B cell (primary cell): ENCODE data around the gene USP12. TPM values are rescaled to one million over a fixed set of nuclear protein-coding genes. Genes with fewer than 3 reads are reported as not detected.

Experiments
- ATAC-seq: fragments of 200-7000 bp; cut with Tn5 transposase; one replicate; pipeline ENCODE4 v1.10.0; 2021; ENCODE audit warnings: low read depth, mild to moderate bottlenecking, moderate number of reproducible peaks, moderate library complexity
- CTCF ChIA-PET: fragments of 350-600 bp; sonication (Branson Sonifier 250); formaldehyde crosslinking; loops from one replicate; lab custom pipeline; 2021; ENCODE audit warnings: antibody characterized with exemption, inconsistent platforms; lab: Charles Lee
- POLR2A ChIA-PET: fragments of 350-600 bp; sonication (Branson Sonifier 250); formaldehyde crosslinking; loops from one replicate; lab custom pipeline; 2021; ENCODE audit warnings: antibody characterized with exemption; lab: Charles Lee
- DNase-seq: peaks from one replicate; pipeline ENCODE4 v3.0.0; 2013
- H2AFZ ChIP-seq: 2 replicates; pipeline ENCODE4 v1.6.1; 2012; ENCODE audit warnings: mild to moderate bottlenecking, low read depth, low read length; ENCODE audit not compliant: insufficient read depth, poor library complexity, severe bottlenecking
- H3K27ac ChIP-seq, 2 donors: 1 replicate in 1 of 2; 2 replicates in 1 of 2; pipeline ENCODE4 v1.5.1; 2012 to 2013; ENCODE audit warnings: low read length in 2 of 2, mild to moderate bottlenecking in 2 of 2, moderate library complexity in 1 of 2
- H3K27me3 ChIP-seq, 4 experiments: fragments of 200-600 bp in 1 of 4; sonication (generic) in 1 of 4; replicated peaks in 1 of 4; 1 replicate in 2 of 4; 2 replicates in 2 of 4; pipeline versions ENCODE4 v1.6.1 to v1.7.0; 2013 to 2016; ENCODE audit warnings: low read length in 3 of 4, mild to moderate bottlenecking in 2 of 4, mixed read lengths in 1 of 4, moderate library complexity in 1 of 4; ENCODE audit not compliant: insufficient read depth in 4 of 4, control insufficient read depth in 3 of 4; ENCODE audit errors: control extremely low read depth in 1 of 4
- H3K36me3 ChIP-seq, 2 experiments: replicated peaks in 1 of 2; 1 replicate in 1 of 2; 2 replicates in 1 of 2; pipeline versions ENCODE4 v1.6.1 to v1.7.1; 2013; ENCODE audit warnings: low read length in 1 of 2; ENCODE audit not compliant: insufficient read depth in 2 of 2, control insufficient read depth in 1 of 2; ENCODE audit errors: control extremely low read depth in 1 of 2, extremely low read depth in 1 of 2
- H3K4me1 ChIP-seq, 2 donors: fragments of 200-600 bp in 1 of 2; sonication (generic) in 1 of 2; 1 replicate in 1 of 2; 2 replicates in 1 of 2; pipeline versions ENCODE4 v1.5.1 to v1.6.1; 2013 to 2017; ENCODE audit warnings: low read length in 2 of 2; ENCODE audit not compliant: control insufficient read depth in 2 of 2, insufficient read depth in 2 of 2
- H3K4me2 ChIP-seq: replicated peaks from 2 replicates; pipeline ENCODE3; 2012; ENCODE audit warnings: mild to moderate bottlenecking, low read depth, low read length; ENCODE audit not compliant: poor library complexity, severe bottlenecking
- H3K4me3 ChIP-seq, 5 experiments: fragments of 200-600 bp in 1 of 5; sonication (generic) in 1 of 5; 1 replicate in 3 of 5; 2 replicates in 2 of 5; pipeline versions ENCODE4 v1.5.1 to v1.7.0; 2011 to 2016; ENCODE audit warnings: low read length in 4 of 5, mild to moderate bottlenecking in 4 of 5, low read depth in 2 of 5, control low read depth in 1 of 5, moderate library complexity in 1 of 5; ENCODE audit not compliant: insufficient read depth in 1 of 5; ENCODE audit errors: control extremely low read depth in 1 of 5, extremely low read depth in 1 of 5
- H3K79me2 ChIP-seq: fragments of 200-600 bp; sonication (generic); one replicate; pipeline ENCODE4 v1.6.0; 2016; ENCODE audit warnings: low read length; ENCODE audit not compliant: control insufficient read depth, insufficient read depth
- H3K9ac ChIP-seq: fragments of 200-600 bp; sonication (generic); 2 replicates; pipeline ENCODE4 v1.6.1; 2017; ENCODE audit warnings: mild to moderate bottlenecking, low read length, moderate library complexity
- H3K9me3 ChIP-seq, 3 donors: one replicate each; pipeline versions ENCODE4 v1.6.1 to v1.7.1; 2013; ENCODE audit warnings: low read length in 2 of 3; ENCODE audit not compliant: control insufficient read depth in 2 of 3, insufficient read depth in 1 of 3; ENCODE audit errors: control extremely low read depth in 1 of 3
- H4K20me1 ChIP-seq: 2 replicates; pipeline ENCODE4 v1.6.0; 2012; ENCODE audit warnings: mild to moderate bottlenecking, low read length; ENCODE audit not compliant: insufficient read depth, control insufficient read depth, poor library complexity, severe bottlenecking
- H3K27ac Mint-ChIP-seq: one replicate; pipeline ENCODE4 v1.8.0; 2021; ENCODE audit warnings: mixed read lengths
- H3K27me3 Mint-ChIP-seq: one replicate; pipeline ENCODE4 v1.8.0; 2021; ENCODE audit warnings: mixed read lengths
- H3K4me1 Mint-ChIP-seq: one replicate; pipeline ENCODE4 v1.8.0; 2021; ENCODE audit warnings: mixed read lengths
- H3K4me3 Mint-ChIP-seq: one replicate; pipeline ENCODE4 v1.8.0; 2021; ENCODE audit warnings: mixed read lengths
- H3K9me3 Mint-ChIP-seq: one replicate; pipeline ENCODE4 v1.8.0; 2022; ENCODE audit warnings: mixed read lengths; ENCODE audit not compliant: insufficient read depth
- CTCF ChIP-seq: fragments of 200-600 bp; IDR thresholded peaks from one replicate; pipeline ENCODE4 v1.8.0; 2022; ENCODE audit warnings: antibody characterized with exemption, mild to moderate bottlenecking
- EZH2 ChIP-seq: IDR thresholded peaks from 2 replicates; pipeline ENCODE4 v1.6.1; 2012; ENCODE audit warnings: borderline replicate concordance, low read depth, mild to moderate bottlenecking, moderate library complexity, low read length; ENCODE audit not compliant: insufficient read depth, poor library complexity, severe bottlenecking
- WGBS: methylation state at CpG from one replicate; pipeline ENCODE4 v1.1.5; 2013; ENCODE audit warnings: missing lambda C conversion rate; ENCODE audit not compliant: insufficient coverage; 5-methylcytosine and 5-hydroxymethylcytosine counted together
- intact Hi-C: fragments of 100-400 bp; cut with micrococcal nuclease; formaldehyde crosslinking; loops from one replicate; pipeline ENCODE4 v1.10.0; 2022
- polyA plus RNA-seq: library from polyadenylated mRNA; depleted of rRNA; stranded (reverse); fragments of >200 nt; gene quantifications from 2 replicates; pipeline ENCODE4 v1.2.3, GENCODE V29; 2012
- total RNA-seq, 2 donors: library from RNA; stranded (reverse); fragments of 120-200 nt in 1 of 2; gene quantifications; 1 replicate in 1 of 2; 2 replicates in 1 of 2; pipeline versions ENCODE4 v1.2.3 to v1.2.4, GENCODE V29; 2013 to 2022

The USP12 gene
- total and polyA plus RNA-seq, 2 donors (not counting 1 experiment from before 2014, with no cell fraction given): 21.7 to 46.3 TPM

- H3K4me1 Mint-ChIP-seq: peaks cover 50% of the 10 kb centered on the region
- Histone ChIP-seq H3K9me3 (peaks cover 0 to 14% (median 2%) of the 10 kb centered on the region in 3 donors), H3K4me1 (peaks cover 0 to 7% of the 10 kb centered on the region in 2 donors), H3K27ac (no peak overlapping the region), H3K4me3 (no peak overlapping the region), H3K4me2 (no peak overlapping the region), H2AFZ (no peak overlapping the region), H4K20me1 (peaks cover 54% of the 10 kb centered on the region), H3K79me2 (peaks cover 95% of the 10 kb centered on the region), H3K9ac (no peak overlapping the region), H3K27me3 (no peaks in the 10 kb centered on the region), H3K36me3 (peaks cover 0 to 10% of the 10 kb centered on the region in 2 experiments)
- no peaks in the 10 kb centered on the region for H3K27me3 Mint-ChIP-seq
- H3K27ac Mint-ChIP-seq: no peak overlapping the region
- H3K9me3 Mint-ChIP-seq: peaks cover 6% of the 10 kb centered on the region
- TF ChIP-seq CTCF (no peak), EZH2 (no peak)
- ATAC-seq (no peak), DNase-seq (no peak)
- no peak overlapping the region for H3K4me3 Mint-ChIP-seq
- ChIA-PET CTCF (no interaction called here), POLR2A (no interaction called here)
- intact Hi-C loops: no loop called here
- no CpG with 5 or more reads among the region's 3 CpGs for WGBS
These were observed 51.6 kb downstream of the USP12 start for GRCh38 chr13:27120011-27120410.

DNA sequence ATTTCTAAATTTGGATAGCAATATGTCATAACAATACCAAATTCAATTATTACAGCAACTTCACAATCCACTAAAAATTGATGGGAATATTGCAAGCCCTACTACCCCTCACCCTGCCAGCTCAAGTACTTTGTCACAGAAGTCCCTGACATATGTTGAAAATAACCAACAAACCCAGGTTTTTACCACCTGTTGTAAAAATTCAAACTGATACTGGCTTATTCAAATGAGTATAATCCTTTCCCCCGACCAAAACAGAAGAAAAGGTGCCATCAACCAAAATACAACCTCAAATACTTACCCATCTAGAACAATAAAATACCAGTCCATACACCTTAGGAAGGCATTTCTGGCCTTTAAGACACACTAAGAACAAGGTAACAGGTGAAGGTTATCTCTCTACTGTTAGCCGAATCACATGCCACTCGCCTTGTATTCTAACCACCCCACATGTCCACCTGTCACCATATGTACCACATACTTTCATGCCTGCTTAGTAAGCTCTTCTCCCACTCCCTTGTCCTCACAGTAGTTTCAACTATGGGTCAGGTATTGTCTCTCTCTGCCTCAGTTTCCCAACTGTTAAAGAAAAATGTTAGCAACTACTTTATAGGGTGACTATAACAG is 53.1 kb downstream of the USP12 start:
- DNase-seq (no peak), ATAC-seq (no peak)
- Mint-ChIP-seq H3K4me1 (peaks cover 58% of the 10 kb centered on the region), H3K27me3 (no peaks in the 10 kb centered on the region), H3K4me3 (no peak overlapping the region), H3K9me3 (peaks cover 4% of the 10 kb centered on the region), H3K27ac (no peak overlapping the region)
- peaks cover 0 to 13% (median 0%) of the 10 kb centered on the region in 3 donors for H3K9me3 ChIP-seq
- H3K4me1 ChIP-seq: peaks cover 10 to 13% of the 10 kb centered on the region in 2 donors
- intact Hi-C loops: no loop called here
- no peak overlapping the region for H2AFZ ChIP-seq
- H3K4me3 ChIP-seq: no peak overlapping the region
- peaks cover 0 to 10% of the 10 kb centered on the region in 2 experiments for H3K36me3 ChIP-seq
- 57% methylated on average over 3 of the region's 3 CpGs for WGBS
- TF ChIP-seq CTCF (no peak), EZH2 (no peak)
- peaks cover 63% of the 10 kb centered on the region for H4K20me1 ChIP-seq
- no peak overlapping the region for H3K27ac ChIP-seq
- ChIA-PET CTCF (no interaction called here), POLR2A (no interaction called here)
- no peaks in the 10 kb centered on the region for H3K27me3 ChIP-seq
- H3K4me2 ChIP-seq: no peak overlapping the region
- peaks cover 89% of the 10 kb centered on the region for H3K79me2 ChIP-seq
- H3K9ac ChIP-seq: no peak overlapping the region
